ENCODE data around the gene PRPF40B.
"Not testable (repeated sequence)": the region's sequence is repeated elsewhere in the genome, so short reads cannot be mapped to it uniquely, and the experiment has no call there.

Gene PRPF40B

DNA sequence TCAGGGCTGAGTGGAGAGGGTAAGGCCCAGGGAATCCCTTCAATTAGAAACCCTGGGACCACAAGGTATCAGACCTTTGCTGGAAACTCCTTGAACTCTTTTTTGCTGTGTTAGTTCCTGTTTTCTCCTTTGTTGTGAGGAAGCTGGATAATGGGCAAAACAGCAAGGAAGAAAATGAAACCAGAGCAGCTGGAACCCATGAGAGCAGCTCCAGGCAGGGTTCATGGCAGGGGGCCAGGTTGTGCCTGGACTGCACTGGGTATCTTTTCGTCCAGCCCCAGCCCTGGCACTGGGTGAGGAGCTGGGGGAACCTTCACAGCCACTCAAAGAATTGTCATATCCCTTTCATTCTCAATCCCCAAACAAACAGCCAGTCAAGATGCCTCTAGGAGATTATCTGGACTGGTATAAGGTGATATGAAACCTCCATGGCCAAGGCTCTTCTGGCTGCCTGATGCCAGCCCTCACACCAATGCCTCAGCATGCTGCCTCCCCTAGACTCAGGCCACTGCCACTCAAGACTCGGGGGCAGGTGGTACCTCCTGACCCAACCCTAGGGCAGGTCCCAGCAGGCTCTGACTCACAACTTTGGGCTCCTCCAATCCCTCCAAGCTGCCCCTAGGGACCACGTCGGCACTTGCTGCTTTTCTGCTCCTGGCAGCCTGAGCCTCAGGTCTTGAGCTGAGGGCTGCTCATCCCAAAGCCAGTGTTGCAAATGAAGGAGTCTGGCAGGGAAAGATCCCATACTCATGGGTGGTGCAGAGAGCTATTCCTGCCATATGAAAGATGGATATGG, 34.4 kb upstream of the PRPF40B start:
- Mint-ChIP-seq H3K36me3 (ENCODE audit: low read depth) (peaks cover 51% of the 10 kb centered on the region), H3K4me3 (no peak overlapping the region), H3K27ac (no peak overlapping the region), H3K9me3 (peaks cover 3% of the 10 kb centered on the region), H3K4me1 (ENCODE audit: low read depth) (no peaks in the 10 kb centered on the region), H3K27me3 (no peaks in the 10 kb centered on the region)
- no peak for DNase-seq

- Mint-ChIP-seq H3K36me3 (ENCODE audit: low read depth) (no peaks in the 10 kb centered on the region), H3K4me3 (no peak overlapping the region), H3K27ac (no peak overlapping the region), H3K4me1 (ENCODE audit: low read depth) (no peaks in the 10 kb centered on the region), H3K27me3 (no peaks in the 10 kb centered on the region), H3K9me3 (no peaks in the 10 kb centered on the region)
- DNase-seq, result no peak
Measured at GRCh38 chr12:49598527-49598926, 24.8 kb upstream of the PRPF40B start.

DNA sequence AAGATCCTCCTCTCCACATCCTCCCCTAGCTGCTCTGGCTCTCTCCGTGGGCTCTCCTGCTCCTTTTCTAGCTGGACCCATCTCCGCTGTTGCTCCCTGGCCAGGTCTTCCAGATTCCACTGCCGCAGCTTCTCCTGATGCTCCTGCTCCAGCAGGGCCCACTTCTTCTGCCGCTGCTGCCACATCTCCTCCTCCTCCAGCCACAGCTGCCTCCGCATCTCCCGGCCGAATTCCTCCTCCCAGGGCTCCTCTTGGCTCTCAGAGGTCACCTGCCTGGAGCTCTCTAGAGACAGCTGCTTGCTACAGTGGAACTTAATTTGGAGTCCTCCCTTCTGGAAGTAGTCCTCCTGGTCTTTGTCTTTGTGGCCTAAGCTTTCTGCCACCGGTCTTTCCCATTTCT, 23.4 kb upstream of the PRPF40B start:
- no peak for DNase-seq
- H3K9me3 Mint-ChIP-seq, result no peaks in the 10 kb centered on the region
- no peaks in the 10 kb centered on the region for H3K36me3 Mint-ChIP-seq (ENCODE audit: low read depth)
- H3K27ac Mint-ChIP-seq, result no peak overlapping the region
- H3K27me3 Mint-ChIP-seq, result no peaks in the 10 kb centered on the region
- H3K4me1 Mint-ChIP-seq (ENCODE audit: low read depth), result no peaks in the 10 kb centered on the region
- no peak overlapping the region for H3K4me3 Mint-ChIP-seq

DNA sequence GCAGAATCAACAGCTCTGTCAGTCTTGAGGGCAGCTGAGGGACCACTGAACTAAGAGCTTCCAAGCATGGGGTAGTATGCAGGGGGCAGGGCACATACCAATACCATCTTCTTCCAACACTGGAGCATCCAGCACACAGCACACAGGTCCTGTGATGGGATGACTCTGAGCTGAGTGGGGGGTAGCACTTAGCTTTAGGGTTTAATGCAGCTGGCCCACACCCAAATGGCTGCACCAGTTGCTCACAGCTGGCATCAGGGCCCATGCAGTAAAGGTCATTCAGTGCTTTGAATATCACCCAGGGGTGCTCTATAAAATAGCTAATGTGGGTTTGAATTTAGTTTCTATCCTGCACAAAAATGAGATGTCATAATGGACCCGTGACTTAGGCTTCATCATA, 19.6 kb upstream of the PRPF40B start:
- H3K4me3 Mint-ChIP-seq, result no peak overlapping the region

GRCh38 chr12:49604856-49605255, 18.5 kb upstream of the PRPF40B start:
- Mint-ChIP-seq H3K36me3 (ENCODE audit: low read depth) (no peaks in the 10 kb centered on the region), H3K4me3 (no peak overlapping the region), H3K4me1 (ENCODE audit: low read depth) (no peaks in the 10 kb centered on the region), H3K9me3 (no peaks in the 10 kb centered on the region), H3K27ac (no peak overlapping the region), H3K27me3 (peaks cover 5% of the 10 kb centered on the region)
- no peak for DNase-seq

More for the DNA sequence above, 19.6 kb upstream of the PRPF40B start:
- H3K4me1 Mint-ChIP-seq (ENCODE audit: low read depth), result no peaks in the 10 kb centered on the region
- H3K27ac Mint-ChIP-seq, result no peak overlapping the region
- H3K9me3 Mint-ChIP-seq, result no peaks in the 10 kb centered on the region
- no peaks in the 10 kb centered on the region for H3K36me3 Mint-ChIP-seq (ENCODE audit: low read depth)
- DNase-seq, result no peak
- H3K27me3 Mint-ChIP-seq, result peaks cover 3% of the 10 kb centered on the region

- not testable (repeated sequence) for H3K9me3 Mint-ChIP-seq; H3K4me1 Mint-ChIP-seq (ENCODE audit: low read depth); H3K4me3 Mint-ChIP-seq; H3K27me3 Mint-ChIP-seq; DNase-seq; H3K27ac Mint-ChIP-seq; H3K36me3 Mint-ChIP-seq (ENCODE audit: low read depth)
Measured at GRCh38 chr12:49605539-49605938, 17.8 kb upstream of the PRPF40B start, which contains the start of gene FAM186B. Gene FAM186B, minus strand, starts transcription at chr12:49605639. Its CDS starts 162 bp downstream, at chr12:49605477.

- peaks cover 15% of the 10 kb centered on the region for H3K27me3 Mint-ChIP-seq
Measured at GRCh38 chr12:49609059-49609874, 14.1 kb upstream of the PRPF40B start.

GRCh38 chr12:49609875-49610154, 13.5 kb upstream of the PRPF40B start:
- Mint-ChIP-seq H3K27me3 (peaks cover 18% of the 10 kb centered on the region), H3K36me3 (ENCODE audit: low read depth) (no peaks in the 10 kb centered on the region), H3K4me3 (no peak overlapping the region), H3K9me3 (peaks cover 3% of the 10 kb centered on the region), H3K4me1 (ENCODE audit: low read depth) (peaks cover 2% of the 10 kb centered on the region), H3K27ac (no peak overlapping the region)
- DNase-seq, result no peak

More at GRCh38 chr12:49609059-49609874, 14.1 kb upstream of the PRPF40B start:
- Mint-ChIP-seq H3K36me3 (ENCODE audit: low read depth) (no peaks in the 10 kb centered on the region), H3K4me3 (no peak overlapping the region), H3K27ac (no peak overlapping the region), H3K9me3 (peaks cover 3% of the 10 kb centered on the region), H3K4me1 (ENCODE audit: low read depth) (peaks cover 2% of the 10 kb centered on the region)
- no peak for DNase-seq

DNA sequence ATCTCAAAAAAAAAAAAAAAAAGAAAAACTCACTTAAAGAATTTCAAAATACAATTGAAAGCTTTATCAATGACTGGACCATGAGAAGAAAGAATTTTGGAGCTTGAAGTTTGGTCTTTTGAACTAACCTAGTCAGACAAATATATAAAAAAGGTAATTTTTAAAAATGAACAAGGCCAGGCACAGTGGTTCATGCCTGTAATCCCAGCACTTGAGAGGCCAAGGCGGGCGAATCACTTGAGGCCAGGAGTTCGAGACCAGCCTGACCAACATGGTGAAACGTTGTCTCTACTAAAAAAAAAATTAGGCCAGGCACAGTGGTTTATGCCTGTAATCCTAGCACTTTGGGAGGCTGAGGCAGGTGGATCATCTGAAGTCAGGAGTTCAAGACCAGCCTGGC, 12.6 kb upstream of the PRPF40B start:
- H3K9me3 Mint-ChIP-seq; DNase-seq; H3K36me3 Mint-ChIP-seq (ENCODE audit: low read depth); H3K4me3 Mint-ChIP-seq; H3K4me1 Mint-ChIP-seq (ENCODE audit: low read depth); H3K27ac Mint-ChIP-seq: not testable (repeated sequence)
- H3K27me3 Mint-ChIP-seq, result peaks cover 18% of the 10 kb centered on the region

DNA sequence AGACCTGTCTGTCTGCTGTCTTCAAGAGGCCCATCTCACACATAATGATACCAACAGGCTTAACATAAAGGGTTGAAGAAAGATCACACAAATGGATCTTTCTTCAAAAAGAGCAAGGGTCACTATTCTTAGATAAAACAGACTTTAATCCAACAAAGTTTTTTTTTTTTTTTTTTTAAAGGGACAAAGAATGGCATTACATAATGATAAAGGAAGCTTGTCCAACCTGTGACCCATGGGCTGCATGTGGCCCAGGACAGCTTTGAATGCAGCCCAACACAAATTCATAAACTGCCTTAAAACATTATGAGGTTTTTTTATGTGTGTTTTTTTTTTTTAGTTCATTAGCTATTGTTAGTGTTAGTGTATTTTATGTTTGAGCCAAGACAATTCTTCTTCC, 11.2 kb upstream of the PRPF40B start:
- Mint-ChIP-seq H3K27me3 (peaks cover 18% of the 10 kb centered on the region), H3K4me1 (ENCODE audit: low read depth) (peaks cover 9% of the 10 kb centered on the region), H3K36me3 (ENCODE audit: low read depth) (no peaks in the 10 kb centered on the region), H3K27ac (no peak overlapping the region), H3K9me3 (peaks cover 3% of the 10 kb centered on the region), H3K4me3 (no peak overlapping the region)
- no peak for DNase-seq

GRCh38 chr12:49615725-49616124, 7.6 kb upstream of the PRPF40B start:
- H3K4me3 Mint-ChIP-seq, result no peak overlapping the region
- no peak for DNase-seq
- no peak overlapping the region for H3K27ac Mint-ChIP-seq

DNA sequence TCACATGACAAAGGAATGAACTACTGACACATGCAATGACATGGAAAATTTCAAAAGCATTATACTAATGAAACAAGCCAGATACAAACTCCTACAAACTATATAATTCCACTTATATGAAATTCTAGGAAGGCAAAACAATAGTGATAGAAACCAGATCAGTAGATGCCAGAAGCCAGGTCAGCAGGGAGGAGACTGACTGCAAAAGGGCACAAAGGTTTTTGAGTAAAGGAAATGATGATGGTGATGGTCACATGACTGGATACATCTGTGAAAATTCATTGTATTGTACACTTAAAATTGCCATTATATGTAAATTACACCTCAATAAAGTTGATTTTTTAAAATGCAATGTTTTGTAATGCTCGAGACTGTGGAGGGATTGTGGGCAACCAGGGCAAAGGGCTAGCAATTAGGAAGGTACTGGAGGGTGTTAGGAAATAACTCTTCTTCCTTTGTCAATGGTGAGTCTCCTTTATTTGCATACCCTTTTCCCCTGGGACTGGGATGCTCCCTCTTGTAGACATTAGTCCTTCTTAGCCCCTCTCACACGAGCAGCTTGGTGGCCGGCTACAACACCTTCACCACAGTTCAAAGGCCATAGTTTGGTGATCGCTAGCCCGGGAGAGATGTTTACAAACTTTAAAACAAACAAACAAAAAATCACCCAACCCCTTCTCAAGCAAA, 6.7 kb upstream of the PRPF40B start:
- Mint-ChIP-seq H3K4me3 (no peak overlapping the region), H3K27ac (no peak overlapping the region), H3K9me3 (no peaks in the 10 kb centered on the region), H3K36me3 (ENCODE audit: low read depth) (no peaks in the 10 kb centered on the region), H3K27me3 (peaks cover 16% of the 10 kb centered on the region), H3K4me1 (ENCODE audit: low read depth) (peaks cover 18% of the 10 kb centered on the region)
- no peak for DNase-seq

More at GRCh38 chr12:49615725-49616124, 7.6 kb upstream of the PRPF40B start:
- peaks cover 16% of the 10 kb centered on the region for H3K27me3 Mint-ChIP-seq
- peaks cover 10% of the 10 kb centered on the region for H3K4me1 Mint-ChIP-seq (ENCODE audit: low read depth)
- H3K9me3 Mint-ChIP-seq, result no peaks in the 10 kb centered on the region
- H3K36me3 Mint-ChIP-seq (ENCODE audit: low read depth), result no peaks in the 10 kb centered on the region

DNA sequence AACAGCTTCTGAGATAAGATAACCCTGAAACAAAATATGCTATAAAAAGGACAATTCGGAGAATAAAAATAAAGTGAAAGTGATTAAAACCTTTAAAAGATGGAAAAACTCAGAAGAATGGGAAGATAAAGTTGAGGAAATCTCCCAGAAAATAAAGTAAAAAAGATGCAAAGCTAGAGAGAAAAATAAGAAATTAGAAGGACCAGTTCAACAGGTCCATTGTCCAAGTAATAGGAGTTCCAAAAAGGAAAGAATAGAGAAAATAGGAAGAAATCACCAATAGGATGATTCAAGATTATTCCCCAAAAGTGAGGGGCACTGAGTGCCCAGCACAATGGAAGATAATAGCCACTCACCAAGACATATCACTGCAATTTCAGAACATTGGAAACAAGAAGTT, 4.8 kb upstream of the PRPF40B start:
- peaks cover 29% of the 10 kb centered on the region for H3K4me1 Mint-ChIP-seq (ENCODE audit: low read depth)
- peaks cover 12% of the 10 kb centered on the region for H3K27me3 Mint-ChIP-seq
- H3K9me3 Mint-ChIP-seq, result no peaks in the 10 kb centered on the region
- H3K4me3 Mint-ChIP-seq, result no peak overlapping the region
- no peak for DNase-seq
- H3K36me3 Mint-ChIP-seq (ENCODE audit: low read depth), result no peaks in the 10 kb centered on the region
- no peak overlapping the region for H3K27ac Mint-ChIP-seq

GRCh38 chr12:49619286-49619685, 4.1 kb upstream of the PRPF40B start:
- no peak overlapping the region for H3K4me3 Mint-ChIP-seq

More at GRCh38 chr12:49619286-49619685, 4.1 kb upstream of the PRPF40B start:
- Mint-ChIP-seq H3K9me3 (no peaks in the 10 kb centered on the region), H3K36me3 (ENCODE audit: low read depth) (no peaks in the 10 kb centered on the region), H3K27me3 (peaks cover 9% of the 10 kb centered on the region), H3K27ac (no peak overlapping the region), H3K4me1 (ENCODE audit: low read depth) (peaks cover 33% of the 10 kb centered on the region)
- no peak for DNase-seq

Data from activated T-cell treated with anti-CD3 and anti-CD28 coated beads, Interleukin-2, amount 50 U/mL, for 24 hours (primary cell).